ENCODE results near the gene GRAMD4.

Gene GRAMD4

GRCh38 chr22:46604306-46604690 lies 15.9 kb upstream of the GRAMD4 start:
- peaks cover 6% of the 10 kb centered on the region for H3K36me3 Mint-ChIP-seq
- peak overlapping the region; percentile 77 for H3K27ac Mint-ChIP-seq
- peak overlapping the region; percentile 38 for H3K4me3 Mint-ChIP-seq
- peaks cover 37% of the 10 kb centered on the region for H3K4me1 Mint-ChIP-seq
- H3K27me3 Mint-ChIP-seq: no peaks in the 10 kb centered on the region
- H3K9me3 Mint-ChIP-seq: no peaks in the 10 kb centered on the region
- ATAC-seq: peak; percentile 88

GRCh38 chr22:46605117-46605516 lies 15.1 kb upstream of the GRAMD4 start:
- Mint-ChIP-seq H3K4me1 (peaks cover 31% of the 10 kb centered on the region), H3K27ac (no peak overlapping the region), H3K27me3 (no peaks in the 10 kb centered on the region), H3K36me3 (peaks cover 6% of the 10 kb centered on the region), H3K4me3 (no peak overlapping the region), H3K9me3 (no peaks in the 10 kb centered on the region)
- ATAC-seq: no peak

- Mint-ChIP-seq H3K36me3 (peaks cover 6% of the 10 kb centered on the region), H3K4me1 (peaks cover 27% of the 10 kb centered on the region), H3K9me3 (no peaks in the 10 kb centered on the region), H3K27ac (no peak overlapping the region), H3K27me3 (no peaks in the 10 kb centered on the region), H3K4me3 (no peak overlapping the region)
- ATAC-seq: no peak
Measured at GRCh38 chr22:46606886-46607285, 13.3 kb upstream of the GRAMD4 start.

- Mint-ChIP-seq H3K27ac (no peak overlapping the region), H3K36me3 (peaks cover 6% of the 10 kb centered on the region), H3K4me1 (peaks cover 34% of the 10 kb centered on the region), H3K4me3 (no peak overlapping the region), H3K27me3 (no peaks in the 10 kb centered on the region), H3K9me3 (no peaks in the 10 kb centered on the region)
- no peak for ATAC-seq
Measured at GRCh38 chr22:46607483-46608114, 12.6 kb upstream of the GRAMD4 start.

- H3K27ac Mint-ChIP-seq: no peak overlapping the region
- peaks cover 42% of the 10 kb centered on the region for H3K4me1 Mint-ChIP-seq
- H3K4me3 Mint-ChIP-seq: no peak overlapping the region
- no peak for ATAC-seq
- H3K27me3 Mint-ChIP-seq: no peaks in the 10 kb centered on the region
- no peaks in the 10 kb centered on the region for H3K9me3 Mint-ChIP-seq
- no peaks in the 10 kb centered on the region for H3K36me3 Mint-ChIP-seq
Measured at GRCh38 chr22:46609175-46609690, 11.0 kb upstream of the GRAMD4 start.

GRCh38 chr22:46609724-46610201 lies 10.4 kb upstream of the GRAMD4 start:
- Mint-ChIP-seq H3K4me1 (peaks cover 43% of the 10 kb centered on the region), H3K36me3 (no peaks in the 10 kb centered on the region), H3K27me3 (no peaks in the 10 kb centered on the region), H3K27ac (no peak overlapping the region), H3K4me3 (no peak overlapping the region), H3K9me3 (no peaks in the 10 kb centered on the region)
- ATAC-seq: no peak

GRCh38 chr22:46610356-46610755 lies 9.8 kb upstream of the GRAMD4 start:
- ATAC-seq: no peak
- H3K4me3 Mint-ChIP-seq: no peak overlapping the region
- H3K27me3 Mint-ChIP-seq: no peaks in the 10 kb centered on the region
- peaks cover 44% of the 10 kb centered on the region for H3K4me1 Mint-ChIP-seq
- no peaks in the 10 kb centered on the region for H3K36me3 Mint-ChIP-seq
- no peak overlapping the region for H3K27ac Mint-ChIP-seq
- no peaks in the 10 kb centered on the region for H3K9me3 Mint-ChIP-seq

GRCh38 chr22:46611189-46611588 lies 9.0 kb upstream of the GRAMD4 start:
- peaks cover 44% of the 10 kb centered on the region for H3K4me1 Mint-ChIP-seq
- no peaks in the 10 kb centered on the region for H3K9me3 Mint-ChIP-seq
- no peaks in the 10 kb centered on the region for H3K27me3 Mint-ChIP-seq
- H3K27ac Mint-ChIP-seq: no peak overlapping the region
- no peak for ATAC-seq
- no peak overlapping the region for H3K4me3 Mint-ChIP-seq
- no peaks in the 10 kb centered on the region for H3K36me3 Mint-ChIP-seq

- Mint-ChIP-seq H3K4me3 (no peak overlapping the region), H3K36me3 (no peaks in the 10 kb centered on the region), H3K27ac (peak overlapping the region; percentile 90), H3K27me3 (no peaks in the 10 kb centered on the region), H3K4me1 (peaks cover 48% of the 10 kb centered on the region), H3K9me3 (no peaks in the 10 kb centered on the region)
- ATAC-seq: no peak
Measured at GRCh38 chr22:46612341-46612903, 7.8 kb upstream of the GRAMD4 start.

- H3K4me3 Mint-ChIP-seq: peak overlapping the region; percentile 88
- H3K4me1 Mint-ChIP-seq: peaks cover 48% of the 10 kb centered on the region
- H3K27me3 Mint-ChIP-seq: no peaks in the 10 kb centered on the region
- peak; percentile 56 for ATAC-seq
- no peaks in the 10 kb centered on the region for H3K9me3 Mint-ChIP-seq
- H3K27ac Mint-ChIP-seq: peak overlapping the region; percentile 90
- no peaks in the 10 kb centered on the region for H3K36me3 Mint-ChIP-seq
Measured at GRCh38 chr22:46612904-46613605, 7.1 kb upstream of the GRAMD4 start.

- H3K36me3 Mint-ChIP-seq: no peaks in the 10 kb centered on the region
- H3K4me1 Mint-ChIP-seq: peaks cover 51% of the 10 kb centered on the region
- H3K27me3 Mint-ChIP-seq: no peaks in the 10 kb centered on the region
- no peaks in the 10 kb centered on the region for H3K9me3 Mint-ChIP-seq
- H3K27ac Mint-ChIP-seq: peak overlapping the region; percentile 90
- peak overlapping the region; percentile 88 for H3K4me3 Mint-ChIP-seq
- ATAC-seq: peak; percentile 67
Measured at GRCh38 chr22:46613606-46614021, 6.6 kb upstream of the GRAMD4 start.

- Mint-ChIP-seq H3K9me3 (no peaks in the 10 kb centered on the region), H3K36me3 (no peaks in the 10 kb centered on the region), H3K27ac (peak overlapping the region; percentile 90), H3K4me3 (peak overlapping the region; percentile 88), H3K4me1 (peaks cover 49% of the 10 kb centered on the region), H3K27me3 (no peaks in the 10 kb centered on the region)
- peak; percentile 78 for ATAC-seq
Measured at GRCh38 chr22:46614025-46614931, 5.9 kb upstream of the GRAMD4 start.

GRCh38 chr22:46617207-46617985 lies 2.8 kb upstream of the GRAMD4 start:
- peaks cover 64% of the 10 kb centered on the region for H3K4me1 Mint-ChIP-seq
- no peak for ATAC-seq
- no peaks in the 10 kb centered on the region for H3K36me3 Mint-ChIP-seq
- H3K27ac Mint-ChIP-seq: no peak overlapping the region
- H3K9me3 Mint-ChIP-seq: no peaks in the 10 kb centered on the region
- no peak overlapping the region for H3K4me3 Mint-ChIP-seq
- H3K27me3 Mint-ChIP-seq: no peaks in the 10 kb centered on the region

GRCh38 chr22:46617986-46618647 lies 2.1 kb upstream of the GRAMD4 start:
- H3K4me1 Mint-ChIP-seq: peaks cover 61% of the 10 kb centered on the region
- no peak for ATAC-seq
- H3K27ac Mint-ChIP-seq: no peak overlapping the region
- no peak overlapping the region for H3K4me3 Mint-ChIP-seq
- H3K27me3 Mint-ChIP-seq: no peaks in the 10 kb centered on the region
- H3K9me3 Mint-ChIP-seq: no peaks in the 10 kb centered on the region
- H3K36me3 Mint-ChIP-seq: no peaks in the 10 kb centered on the region
